GM12801 (cell line): ENCODE measurements around the gene SYNGR4.

Experiments
- TF ChIP-seq, protein P1 (sequence below): IDR thresholded peaks from one replicate; pipeline ENCODE4 v1.5.1; 2011; ENCODE audit warnings: control low read depth; ENCODE audit not compliant: insufficient read length; ENCODE audit errors: extremely low read depth

Gene SYNGR4

DNA sequence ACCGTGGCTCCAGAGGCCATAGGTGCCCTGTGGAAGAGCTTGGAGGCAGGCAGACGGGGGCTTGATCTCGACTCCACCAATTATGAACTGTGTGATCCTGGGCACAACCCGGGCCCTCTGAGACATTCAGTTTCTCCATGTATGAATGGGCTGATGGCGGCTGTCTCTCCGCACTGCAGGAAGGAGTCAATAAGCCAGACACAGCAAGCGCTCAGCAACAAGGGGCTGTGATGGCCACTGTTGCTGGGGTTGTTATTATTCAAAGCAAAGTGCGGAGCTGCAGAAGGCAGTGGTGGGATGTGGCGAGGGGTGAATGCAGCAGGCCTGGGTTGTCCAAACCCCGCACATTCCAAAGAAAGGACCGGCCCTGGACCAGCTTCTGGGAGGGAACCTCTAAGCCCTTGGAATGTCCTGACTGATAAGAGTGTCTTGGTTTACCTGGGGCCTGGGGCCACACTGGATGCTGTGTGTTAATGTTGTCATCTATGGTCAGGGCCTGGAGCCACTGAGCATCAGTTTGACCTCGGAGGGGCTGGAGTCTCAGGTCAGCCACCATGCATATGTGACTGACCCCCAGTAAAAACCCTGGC lies 8.7 kb upstream of the SYNGR4 start:
- TF ChIP-seq, protein P1, sequence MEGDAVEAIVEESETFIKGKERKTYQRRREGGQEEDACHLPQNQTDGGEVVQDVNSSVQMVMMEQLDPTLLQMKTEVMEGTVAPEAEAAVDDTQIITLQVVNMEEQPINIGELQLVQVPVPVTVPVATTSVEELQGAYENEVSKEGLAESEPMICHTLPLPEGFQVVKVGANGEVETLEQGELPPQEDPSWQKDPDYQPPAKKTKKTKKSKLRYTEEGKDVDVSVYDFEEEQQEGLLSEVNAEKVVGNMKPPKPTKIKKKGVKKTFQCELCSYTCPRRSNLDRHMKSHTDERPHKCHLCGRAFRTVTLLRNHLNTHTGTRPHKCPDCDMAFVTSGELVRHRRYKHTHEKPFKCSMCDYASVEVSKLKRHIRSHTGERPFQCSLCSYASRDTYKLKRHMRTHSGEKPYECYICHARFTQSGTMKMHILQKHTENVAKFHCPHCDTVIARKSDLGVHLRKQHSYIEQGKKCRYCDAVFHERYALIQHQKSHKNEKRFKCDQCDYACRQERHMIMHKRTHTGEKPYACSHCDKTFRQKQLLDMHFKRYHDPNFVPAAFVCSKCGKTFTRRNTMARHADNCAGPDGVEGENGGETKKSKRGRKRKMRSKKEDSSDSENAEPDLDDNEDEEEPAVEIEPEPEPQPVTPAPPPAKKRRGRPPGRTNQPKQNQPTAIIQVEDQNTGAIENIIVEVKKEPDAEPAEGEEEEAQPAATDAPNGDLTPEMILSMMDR = no peak

DNA sequence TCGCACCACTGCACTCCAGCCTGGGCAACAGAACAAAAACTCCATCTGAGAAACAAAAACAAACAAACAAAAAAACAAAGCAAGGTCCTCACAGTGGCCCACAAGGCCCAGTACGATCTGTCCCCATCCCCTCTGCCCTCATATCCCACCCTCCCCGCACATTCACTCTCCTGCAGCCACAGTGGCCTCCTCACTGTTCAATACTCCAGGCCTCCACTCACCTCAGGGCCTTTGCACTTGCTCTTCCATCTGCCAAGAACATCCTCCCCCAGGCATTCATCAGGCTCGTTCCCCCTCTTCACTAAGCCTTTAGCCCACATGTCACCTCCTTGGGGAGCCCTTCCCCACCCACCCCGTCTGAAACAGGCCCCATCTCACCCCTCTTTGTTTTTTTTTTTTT lies 5.0 kb upstream of the SYNGR4 start:
- TF ChIP-seq, protein P1 = no peak

DNA sequence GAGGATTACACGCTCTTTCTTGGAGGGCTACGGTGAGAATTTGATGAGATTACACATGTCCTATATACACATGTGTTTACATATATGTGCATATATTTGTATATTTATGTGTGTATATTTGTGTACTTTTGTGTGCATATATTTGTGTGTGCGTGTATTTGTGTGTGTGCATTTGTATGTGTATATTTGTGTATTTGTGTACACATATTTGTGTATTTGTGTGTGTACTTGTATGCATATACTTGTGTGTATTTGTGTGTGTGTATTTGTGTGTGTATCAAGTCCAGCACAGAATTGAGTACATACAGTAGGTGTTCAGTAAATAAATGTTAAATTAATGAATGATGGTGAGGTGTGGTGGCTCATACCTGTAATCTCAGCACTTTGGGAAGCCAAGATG lies 2.3 kb upstream of the SYNGR4 start:
- TF ChIP-seq, protein P1 = no peak

DNA sequence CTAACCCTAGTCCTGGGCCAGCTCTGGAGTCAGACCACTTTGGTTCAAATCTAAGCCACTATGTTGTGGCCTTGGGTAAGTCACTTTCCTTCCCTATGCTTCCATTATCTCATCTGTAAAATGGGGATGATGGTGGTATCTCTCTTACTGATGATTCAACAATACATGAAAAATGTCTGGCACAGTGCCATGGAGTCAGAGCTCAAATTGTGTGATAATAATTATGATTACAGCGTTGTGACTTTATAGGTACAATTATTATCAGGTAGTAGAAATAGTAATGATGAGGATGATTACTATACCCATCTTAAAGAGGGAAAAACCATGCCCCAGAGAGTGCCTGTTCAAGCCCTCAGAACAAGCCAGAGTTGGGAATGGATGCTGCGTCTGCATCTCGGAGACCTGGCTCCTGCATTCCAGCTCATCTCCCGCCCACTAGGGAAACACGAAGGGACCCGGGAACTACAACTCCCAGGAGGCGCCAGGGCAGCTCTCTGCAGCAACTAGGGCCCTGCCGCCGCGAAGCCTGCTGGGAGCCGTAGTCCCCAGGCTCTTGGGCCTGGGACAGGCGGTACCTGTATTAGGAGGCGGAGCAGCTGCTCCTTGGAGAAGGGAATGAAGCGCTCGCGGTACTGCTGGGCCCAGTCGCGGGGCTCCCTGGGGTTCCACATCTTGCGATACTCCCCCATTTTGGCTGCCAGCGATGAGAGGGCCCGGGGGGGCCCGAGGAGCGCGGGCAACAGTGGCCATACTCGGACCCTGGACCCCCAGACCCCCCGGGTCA lies 1.3 kb upstream of the SYNGR4 start:
- TF ChIP-seq, protein P1 = no peak

DNA sequence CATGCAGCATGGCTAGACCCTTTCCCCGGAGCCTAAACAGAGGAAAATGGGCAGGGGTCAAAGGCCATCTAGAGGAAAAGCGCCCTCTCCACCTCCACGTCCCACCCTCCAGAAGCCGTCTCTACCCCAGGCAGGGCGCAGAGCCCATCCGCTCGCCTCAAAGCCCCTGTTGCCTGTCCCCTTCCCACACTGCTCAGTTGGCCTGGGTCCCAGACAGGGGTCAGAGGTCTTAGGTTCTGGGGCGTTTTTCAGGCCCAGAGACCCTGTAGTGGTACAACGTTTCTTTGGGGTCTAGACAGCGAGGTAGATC lies 712 bp upstream of the SYNGR4 start:
- TF ChIP-seq, protein P1 = no peak

DNA sequence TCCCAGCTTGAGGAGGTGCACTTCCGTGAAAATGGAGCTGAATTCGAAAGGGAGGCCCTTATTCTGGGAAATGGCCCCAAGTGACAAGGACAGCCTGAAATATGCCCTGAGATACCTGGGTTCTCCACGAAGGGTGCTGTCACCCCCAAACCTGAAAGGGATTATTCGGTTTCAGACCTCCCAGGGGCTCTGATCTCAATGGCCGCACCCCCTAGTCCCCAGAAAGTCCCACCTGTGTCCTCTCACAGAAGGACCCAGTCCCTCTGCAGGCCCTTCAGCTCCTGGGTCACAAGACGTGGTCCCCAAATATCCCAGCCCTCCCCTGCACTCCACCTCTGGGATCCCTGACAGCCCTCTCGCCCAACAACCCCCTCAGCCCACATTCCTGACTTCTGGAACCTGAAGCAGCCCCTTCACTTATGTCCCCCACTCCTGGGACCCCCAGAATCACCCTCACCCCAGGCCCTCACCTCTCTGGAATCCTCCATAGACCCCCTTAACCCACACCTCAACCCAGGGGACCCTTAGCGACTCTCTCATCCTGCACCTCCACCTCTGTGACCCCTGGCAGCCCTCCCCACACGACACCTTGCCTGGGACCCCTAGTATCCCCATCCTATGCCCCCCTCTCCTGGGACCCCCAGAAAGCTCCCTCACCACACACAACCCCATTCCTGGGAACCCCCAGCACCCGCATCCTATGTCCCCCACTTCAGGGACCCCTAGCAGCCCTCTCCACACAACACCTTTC lies 606 bp downstream of the SYNGR4 start:
- TF ChIP-seq, protein P1 = no peak

DNA sequence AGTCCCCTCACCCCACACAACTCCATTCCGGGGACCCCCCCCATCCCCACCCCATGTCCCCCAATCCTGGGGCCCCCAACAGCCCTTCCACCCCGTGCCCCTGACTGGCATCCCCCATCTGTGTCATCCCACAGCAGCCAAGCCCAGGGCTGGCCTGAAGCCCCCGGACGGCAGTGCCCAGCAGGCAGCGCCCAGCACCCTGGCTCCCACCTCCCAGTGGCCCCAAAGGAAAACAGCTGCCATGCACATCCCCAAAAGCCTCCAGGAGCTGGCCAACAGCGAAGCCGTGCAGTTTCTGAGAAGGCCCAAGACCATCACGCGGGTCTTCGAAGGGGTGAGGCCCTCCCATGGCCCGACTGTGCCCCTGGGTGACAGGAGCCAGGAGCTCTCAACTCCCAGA lies 1.4 kb downstream of the SYNGR4 start:
- TF ChIP-seq, protein P1 = no peak
